Measurements from ENCODE around the gene JUP.

Gene JUP

DNA sequence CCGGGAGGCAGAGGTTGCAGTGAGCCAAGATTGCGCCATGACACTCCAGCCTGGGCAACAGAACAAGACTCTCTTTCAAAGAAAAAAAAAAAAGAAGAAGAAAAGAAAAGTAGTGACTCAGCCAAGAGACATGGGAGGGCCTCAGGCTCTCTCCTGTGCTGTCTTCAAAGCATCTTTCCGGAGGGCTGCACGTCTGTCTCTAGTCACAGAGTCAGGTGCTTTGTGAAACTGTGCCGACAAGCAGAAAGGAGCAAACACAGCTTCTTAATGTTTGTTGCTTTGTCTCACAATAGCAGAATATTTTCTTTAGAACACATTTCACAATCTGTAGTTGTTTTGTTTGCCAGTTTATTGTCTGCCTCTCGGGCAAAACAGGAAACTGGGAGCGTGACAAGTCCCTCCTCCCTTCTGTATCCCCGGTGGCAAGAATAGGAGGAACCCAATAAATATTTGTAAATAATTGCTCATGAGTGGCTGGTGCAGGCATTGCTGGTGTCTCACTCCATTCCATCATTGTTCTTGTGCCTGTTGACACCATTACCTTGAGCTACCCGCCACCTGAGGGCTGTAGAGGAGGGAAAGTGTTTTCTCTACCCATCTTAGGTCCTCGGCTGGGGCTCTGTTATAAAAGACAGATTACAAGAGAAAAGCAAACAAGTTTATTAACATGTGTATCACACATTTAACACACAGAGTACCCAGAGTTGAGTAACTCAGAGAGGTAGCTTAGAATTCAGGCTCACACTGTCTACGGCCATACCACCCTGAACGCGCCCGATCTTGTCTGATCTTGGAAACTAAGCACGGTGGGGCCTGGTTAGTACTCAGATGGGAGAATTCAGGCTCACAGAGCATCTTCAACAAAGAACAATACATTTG is 68.9 kb downstream of the JUP start:
- DNase-seq: no peak

DNA sequence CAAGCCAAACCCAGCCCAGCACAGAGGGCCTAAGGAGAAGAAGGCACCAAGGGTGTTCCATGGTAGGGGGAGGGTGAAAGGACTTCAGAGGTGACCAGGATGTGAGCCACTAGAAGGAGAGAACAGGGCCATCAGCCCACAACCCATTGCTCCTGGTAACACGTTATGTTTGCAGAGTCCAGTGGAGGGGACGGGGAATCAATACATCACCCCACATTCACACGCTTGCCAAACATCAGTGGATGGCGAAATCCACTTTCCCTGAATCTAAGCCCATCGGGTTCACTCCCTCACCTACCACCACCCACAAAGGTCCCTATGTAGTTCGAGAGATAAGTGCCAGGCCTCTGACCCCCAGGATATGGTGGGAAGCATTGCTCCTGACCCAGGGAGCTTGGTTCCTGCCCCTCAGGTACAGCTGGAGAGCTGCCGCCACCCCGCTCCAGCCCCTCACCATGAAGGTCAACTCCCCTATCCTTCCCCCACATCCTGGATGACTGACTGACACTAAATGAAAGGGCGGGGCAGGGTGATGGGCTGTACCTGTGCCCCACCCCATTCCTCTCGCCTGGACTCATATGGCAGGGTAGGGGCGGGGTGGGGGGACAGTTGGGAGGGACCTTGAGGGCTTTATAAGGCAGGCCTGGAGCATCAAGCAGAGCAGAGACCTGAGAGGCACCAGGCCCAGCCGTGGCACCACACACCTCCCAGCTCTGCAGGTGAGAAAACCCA is 74.7 kb downstream of the JUP start, which contains the start of gene GAST:
GAST (plus strand) TSS at position 663 of the 732 bp plus-strand sequence. CDS start 3,106 bp downstream, outside the sequence.
- no peak for DNase-seq

DNA sequence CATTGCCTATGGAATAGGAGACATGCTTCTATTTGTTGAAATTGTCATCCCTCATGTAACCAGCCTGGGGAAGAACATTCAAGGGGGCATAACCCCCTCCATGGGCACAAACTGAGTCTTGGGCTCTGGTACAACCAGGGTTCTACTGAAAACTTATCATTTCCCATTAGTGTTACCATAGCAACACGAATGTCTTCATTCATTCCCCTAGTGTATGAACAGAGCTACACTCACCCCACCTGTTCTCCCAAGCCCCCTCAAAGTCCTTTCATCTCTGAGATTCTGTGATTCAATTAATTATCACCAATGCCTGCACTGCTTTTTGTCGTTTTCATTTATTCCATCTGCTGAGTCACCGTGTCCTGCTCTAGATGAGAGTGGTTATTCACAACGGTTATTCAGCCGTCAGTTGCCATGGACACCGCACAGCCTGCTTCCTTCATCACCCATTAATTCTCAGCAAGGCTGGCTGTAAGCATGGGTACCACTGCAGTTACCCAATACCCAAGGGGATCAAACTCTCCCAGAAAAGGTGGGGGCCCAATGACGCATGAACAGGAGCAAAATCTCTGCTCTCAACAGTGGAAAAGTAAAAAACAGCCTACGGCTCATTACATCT is 75.9 kb downstream of the JUP start:
- no peak for DNase-seq

DNA sequence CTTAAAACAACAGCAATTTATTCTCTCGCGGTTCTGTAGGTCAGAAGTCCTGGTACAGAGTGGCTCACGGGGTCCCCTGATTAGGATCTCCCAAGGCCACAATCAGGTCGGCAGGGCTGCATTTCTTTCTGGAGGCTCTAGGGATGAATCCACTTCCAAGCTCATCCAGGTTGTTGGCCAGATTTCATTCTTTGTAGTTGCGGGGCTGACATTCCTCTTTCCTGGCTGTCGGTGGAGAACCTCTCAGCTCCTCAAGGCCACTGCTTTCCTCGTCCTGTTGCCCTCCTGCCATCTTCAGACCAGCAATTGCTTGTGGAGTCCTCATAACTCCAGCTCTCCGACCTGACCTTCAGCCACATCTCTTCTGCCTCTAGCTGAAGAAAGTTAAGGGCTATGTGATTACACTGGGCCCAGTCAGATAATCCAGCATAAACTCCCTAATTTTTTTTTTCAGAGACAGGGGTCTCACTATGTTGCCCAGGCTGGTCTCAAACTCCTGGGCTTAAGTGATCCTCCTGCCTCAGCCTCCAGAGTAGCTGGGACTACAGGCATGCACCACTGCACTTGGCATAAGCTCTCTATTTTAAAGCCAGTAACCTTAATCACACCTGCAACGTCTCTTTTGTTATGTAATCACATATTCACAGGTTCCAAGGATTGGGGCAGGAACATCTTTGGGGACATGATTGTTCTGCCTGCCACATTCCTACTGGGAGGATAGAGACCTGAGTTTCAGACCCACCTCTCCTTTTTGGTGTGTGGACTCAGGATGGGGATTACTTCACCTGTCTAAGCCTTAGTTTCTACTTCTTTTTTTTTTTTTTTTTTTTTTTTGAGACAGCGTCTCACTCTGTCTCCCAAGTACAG is 78.5 kb downstream of the JUP start:
- no peak for DNase-seq

DNA sequence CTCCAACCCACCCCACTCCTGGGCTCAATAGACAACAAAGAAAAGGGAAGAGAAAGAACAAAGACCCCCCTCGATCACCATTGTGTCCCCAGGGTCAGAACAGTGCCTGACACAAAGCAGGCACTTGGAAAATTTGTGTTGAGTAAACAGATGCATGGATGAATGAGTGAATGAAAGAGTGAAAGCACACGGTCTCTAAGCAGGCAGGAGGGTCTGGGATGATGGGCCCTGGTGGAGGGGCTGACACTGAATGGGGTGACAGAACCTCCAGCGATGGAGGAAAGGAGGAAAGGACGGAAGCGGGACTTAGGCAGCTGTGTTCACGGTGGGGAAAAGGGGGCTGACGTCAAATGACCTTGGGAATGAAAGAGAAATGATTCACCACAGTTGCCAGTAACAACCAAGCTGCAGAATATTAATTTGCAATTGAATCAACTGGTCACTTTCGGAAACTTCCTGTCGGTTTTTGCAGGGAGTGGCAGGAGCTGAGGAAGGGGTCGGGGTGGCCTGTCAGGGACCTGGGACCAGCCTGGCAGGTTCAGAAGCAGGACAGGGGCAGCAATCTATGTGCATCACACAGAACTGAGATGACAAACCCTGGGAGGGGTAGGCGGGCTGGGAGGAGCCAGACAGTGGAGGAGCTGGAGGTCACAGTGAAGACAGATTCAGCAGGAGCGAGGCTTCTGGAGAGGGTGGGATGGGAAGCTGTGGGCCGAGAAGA is 81.1 kb downstream of the JUP start:
- DNase-seq: no peak

Data from effector CD8-positive, alpha-beta T cell (primary cell).